Kidney (tissue), 14 donors: ENCODE data around the gene SHPK. TPM values are rescaled to one million over a fixed set of nuclear protein-coding genes. Genes with fewer than 3 reads are reported as not detected.

Experiments
- DNase-seq, 5 donors: peaks; one replicate each; pipeline ENCODE4 v3.0.0-alpha.2; 2013 to 2020
- FAIRE-seq: peaks from 2 replicates; lab custom pipeline; 2012; peaks lifted over from hg19 to GRCh38; lab: Jason Lieb, UNC
- H3K27ac ChIP-seq, 2 donors: one replicate each; pipeline ENCODE4 v1.7.0; 2013; ENCODE audit warnings: low read depth in 2 of 2, low read length in 2 of 2, inconsistent platforms in 1 of 2
- H3K27me3 ChIP-seq: one replicate; pipeline ENCODE4 v1.7.1; 2013; ENCODE audit warnings: low read length, inconsistent platforms; ENCODE audit not compliant: control insufficient read depth, insufficient read depth
- H3K36me3 ChIP-seq, 3 donors: one replicate each; pipeline versions ENCODE4 v1.7.0 to v1.7.1; 2013; ENCODE audit warnings: low read length in 3 of 3, control low read depth in 1 of 3, inconsistent platforms in 1 of 3; ENCODE audit not compliant: insufficient read depth in 3 of 3, control insufficient read depth in 2 of 3
- H3K4me1 ChIP-seq, 3 donors: one replicate each; pipeline versions ENCODE4 v1.7.0 to v1.7.1; 2013; ENCODE audit warnings: low read length in 3 of 3, inconsistent platforms in 1 of 3, low read depth in 1 of 3; ENCODE audit not compliant: control insufficient read depth in 2 of 3, insufficient read depth in 2 of 3
- H3K4me3 ChIP-seq, 3 donors: one replicate each; pipeline versions ENCODE4 v1.7.0 to v1.8.1; 2013; ENCODE audit warnings: low read length in 3 of 3, control low read depth in 1 of 3, inconsistent platforms in 1 of 3
- H3K9ac ChIP-seq, 3 donors: one replicate each; pipeline versions ENCODE4 v1.7.0 to v1.7.1; 2013; ENCODE audit warnings: low read length in 3 of 3, control low read depth in 1 of 3, inconsistent platforms in 1 of 3
- H3K9me3 ChIP-seq, 3 donors: one replicate each; pipeline versions ENCODE4 v1.7.0 to v1.7.1; 2013; ENCODE audit warnings: low read length in 3 of 3, control low read depth in 1 of 3, inconsistent platforms in 1 of 3; ENCODE audit not compliant: control insufficient read depth in 2 of 3, insufficient read depth in 1 of 3
- CTCF ChIP-seq: IDR thresholded peaks from 3 replicates; pipeline ENCODE4 v1.5.1; 2012; ENCODE audit warnings: mild to moderate bottlenecking, moderate library complexity, borderline replicate concordance; ENCODE audit not compliant: insufficient read depth; ENCODE audit errors: extremely low read depth
- intact Hi-C: fragments of 100-400 bp; cut with DNase I; formaldehyde crosslinking; loops from one replicate; pipeline ENCODE4 v1.11.1; 2022
- polyA plus RNA-seq: library from polyadenylated mRNA; stranded (reverse); fragments of 350-450 nt; fragmentation: Illumina TruSeq; extraction: RNeasy Lipid Tissue Mini Kit (QIAGEN cat#74804); gene quantifications from one replicate; pipeline ENCODE4 v1.2.3, GENCODE V29; 2014; ENCODE audit warnings: low read depth, low replicate concordance; ENCODE audit not compliant: insufficient read depth
- total RNA-seq: library from RNA; stranded (reverse); fragmentation: NEBNext Ultra II Directional; extraction: Animal tissue kit (Norgen Biotek cat#: 25700); gene quantifications from one replicate; pipeline ENCODE4 v1.2.1, GENCODE V29; 2021
- donor health status: control.
- donor health status: control.
- donor health status: control.
- donor health status: control.
- donor health status: control.
- donor health status: DM: yes; HTN: yes; CAD: no.
- donor health status: Normal renal cell carcinoma (clear cell type).

The SHPK gene
- total and polyA plus RNA-seq, 2 donors from 2014 or later = 9.2 to 17.5 TPM

DNA sequence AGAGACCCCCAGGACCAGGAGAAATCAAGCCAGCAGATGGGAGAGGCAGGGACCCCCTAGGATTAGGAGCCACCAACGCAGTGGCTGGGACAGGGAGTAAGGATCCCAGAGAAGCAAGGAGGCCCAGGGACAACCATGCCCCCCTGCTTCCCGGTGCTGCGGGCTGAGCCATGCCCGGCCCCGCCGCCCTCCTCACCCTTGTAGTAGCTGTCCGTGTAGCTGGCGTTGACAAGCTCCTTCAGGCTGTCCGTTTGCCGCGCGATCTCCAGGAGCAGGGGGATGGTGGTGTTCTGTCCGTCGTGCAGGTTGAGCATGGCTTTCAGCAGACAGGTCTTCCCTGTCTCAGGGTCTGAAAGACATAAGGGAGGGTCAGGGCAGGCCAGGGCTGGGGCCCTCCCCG lies 45.3 kb downstream of the SHPK start:
- no peak for DNase-seq
- Histone ChIP-seq H3K9me3 (no peaks in the 10 kb centered on the region), H3K4me3 (no peak overlapping the region), H3K27ac (no peak overlapping the region), H3K4me1 (no peaks in the 10 kb centered on the region), H3K36me3 (peaks cover 2 to 21% (median 15%) of the 10 kb centered on the region in 3 donors), H3K27me3 (no peaks in the 10 kb centered on the region), H3K9ac (no peak overlapping the region)
- TF ChIP-seq CTCF = no peak
- intact Hi-C loops = no loop called here
- no peak for FAIRE-seq

DNA sequence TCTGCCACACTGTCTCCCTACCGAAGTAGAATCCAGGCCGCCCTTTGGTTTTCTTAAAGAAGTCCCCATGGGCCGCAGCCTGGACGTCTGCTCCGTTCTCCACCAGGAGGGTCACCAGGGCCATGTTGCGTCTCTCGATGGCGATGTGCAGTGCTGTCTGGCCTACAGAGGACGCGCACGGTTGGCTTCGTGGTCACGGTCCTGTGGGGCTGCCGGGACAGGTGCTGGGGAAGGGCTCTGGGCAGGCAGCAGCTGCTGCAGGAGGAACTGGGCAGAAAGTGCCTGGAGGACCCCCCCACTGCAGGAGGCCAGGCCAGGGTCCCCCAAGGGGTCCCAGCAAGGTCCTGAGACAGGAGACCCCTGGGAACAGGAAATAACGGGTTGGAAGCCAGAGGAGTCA lies 45.8 kb downstream of the SHPK start:
- no peak for FAIRE-seq
- Histone ChIP-seq H3K4me3 (no peak overlapping the region), H3K27me3 (no peaks in the 10 kb centered on the region), H3K36me3 (peaks cover 2 to 25% (median 19%) of the 10 kb centered on the region in 3 donors), H3K27ac (no peak overlapping the region), H3K4me1 (no peaks in the 10 kb centered on the region), H3K9me3 (no peaks in the 10 kb centered on the region), H3K9ac (no peak overlapping the region)
- no peak for DNase-seq
- intact Hi-C loops = no loop called here
- TF ChIP-seq CTCF = no peak

GRCh38 chr17:3589784-3590183 lies 46.3 kb downstream of the SHPK start:
- intact Hi-C loops = no loop called here
- no peak overlapping the region for H3K4me3 ChIP-seq
- FAIRE-seq (no peak), DNase-seq (no peak)
- H3K9ac ChIP-seq = no peak overlapping the region
- H3K36me3 ChIP-seq = peaks cover 2 to 25% (median 19%) of the 10 kb centered on the region in 3 donors
- no peaks in the 10 kb centered on the region for H3K4me1 ChIP-seq
- no peaks in the 10 kb centered on the region for H3K27me3 ChIP-seq
- no peak overlapping the region for H3K27ac ChIP-seq
- no peaks in the 10 kb centered on the region for H3K9me3 ChIP-seq
- TF ChIP-seq CTCF = no peak

DNA sequence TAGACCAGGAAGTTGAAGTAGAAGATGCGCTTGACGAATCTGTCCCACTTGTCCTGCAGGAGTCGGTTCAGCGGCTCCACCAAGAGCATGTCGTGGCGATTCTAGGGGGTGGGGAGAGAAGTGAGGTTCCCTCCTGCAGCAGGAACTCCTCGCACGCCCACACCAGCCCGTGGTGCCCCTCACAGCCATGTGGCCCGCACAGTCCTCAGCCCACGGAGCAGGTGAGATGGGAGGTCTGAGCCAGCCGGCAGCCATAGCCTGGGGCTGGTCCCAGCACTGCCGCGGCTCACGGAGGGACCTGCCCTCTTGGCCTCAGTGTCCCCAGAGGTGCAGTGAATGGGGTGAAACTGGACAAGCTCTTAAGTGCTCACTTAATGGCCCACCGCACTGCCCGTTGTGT lies 50.2 kb downstream of the SHPK start:
- no peak overlapping the region for H3K27ac ChIP-seq
- no peak overlapping the region for H3K4me3 ChIP-seq
- intact Hi-C loops = no loop called here
- DNase-seq = peak in 1 of 5 donors; percentile 52
- H3K9me3 ChIP-seq = no peaks in the 10 kb centered on the region
- TF ChIP-seq CTCF = no peak
- H3K36me3 ChIP-seq = peaks cover 2 to 31% (median 19%) of the 10 kb centered on the region in 3 donors
- H3K9ac ChIP-seq = no peak overlapping the region
- no peaks in the 10 kb centered on the region for H3K27me3 ChIP-seq
- no peaks in the 10 kb centered on the region for H3K4me1 ChIP-seq
- no peak for FAIRE-seq
